Right atrium auricular region (tissue), 2 donors: Measurements from ENCODE around the gene PAQR9. TPM values are rescaled to one million over a fixed set of nuclear protein-coding genes. Genes with fewer than 3 reads are reported as not detected.
A peak's percentile ranks its signal among the peaks of the same experiment; 100 is the strongest.

Experiments used
- DNase-seq: peaks from one replicate; pipeline ENCODE4 v3.0.0-alpha.2; 2019; ENCODE audit warnings: low spot score
- H3K27ac ChIP-seq, 2 donors: fragments of 200-600 bp; sonication (generic); 1 replicate in 1 of 2; 2 replicates in 1 of 2; pipeline ENCODE4 v1.5.1; 2016 to 2019
- H3K27me3 ChIP-seq, 2 donors: fragments of 200-600 bp; sonication (generic); one replicate each; pipeline versions ENCODE4 v1.5.1 to v1.6.0; 2017 to 2019
- H3K36me3 ChIP-seq: fragments of 200-600 bp; sonication (generic); one replicate; pipeline ENCODE4 v1.5.1; 2016
- H3K4me1 ChIP-seq, 2 donors: fragments of 200-600 bp; sonication (generic); one replicate each; pipeline versions ENCODE4 v1.5.1 to v1.6.0; 2017 to 2019
- H3K4me3 ChIP-seq, 2 donors: fragments of 200-600 bp; sonication (generic); 1 replicate in 1 of 2; 2 replicates in 1 of 2; pipeline ENCODE4 v1.5.1; 2017 to 2019; ENCODE audit warnings: mild to moderate bottlenecking in 1 of 2, moderate library complexity in 1 of 2
- H3K9me3 ChIP-seq, 2 donors: fragments of 200-600 bp; sonication (generic); one replicate each; pipeline ENCODE4 v1.5.1; 2019
- total RNA-seq, 2 donors: library from RNA; depleted of rRNA; stranded (reverse); fragments of >200 nt; gene quantifications; one replicate each; pipeline ENCODE4 v1.1.0, GENCODE V29; 2016
- TF ChIP-seq, protein P1 (sequence below), 2 donors: fragments of 200-600 bp; sonication (generic); IDR thresholded peaks; one replicate each; pipeline ENCODE4 v1.5.1; 2019; ENCODE audit warnings: antibody characterized with exemption in 2 of 2

The PAQR9 gene
- total RNA-seq, 2 donors from 2014 or later: 5.7 to 23.0 TPM

DNA sequence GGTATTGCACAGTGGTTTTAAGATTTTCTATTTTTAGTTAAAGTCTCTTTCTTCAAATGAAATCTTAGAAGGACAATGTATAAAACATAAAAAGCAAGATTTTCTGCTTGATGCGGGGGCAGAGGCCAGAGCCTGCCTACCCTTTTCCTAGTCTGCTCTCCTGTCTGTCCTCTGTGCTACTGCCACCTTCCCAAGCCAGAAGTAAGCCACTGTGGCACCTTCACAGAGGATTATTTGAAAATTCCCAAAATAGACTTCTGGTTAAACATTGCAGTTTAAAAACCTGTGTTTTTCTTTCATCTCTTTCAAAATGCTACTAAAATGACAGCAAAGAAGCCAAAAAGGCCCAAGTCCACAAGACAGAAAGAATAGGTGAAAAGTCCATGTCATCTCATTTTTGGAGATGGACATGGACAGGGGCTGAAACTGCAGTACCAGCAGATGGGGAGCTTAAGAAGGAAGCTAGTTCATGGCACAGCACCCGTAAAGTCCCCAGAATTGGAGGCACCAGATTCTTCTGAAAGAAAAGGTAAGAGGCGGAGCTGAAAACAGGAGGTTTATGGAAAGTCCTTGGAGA lies 37.0 kb downstream of the PAQR9 start:
- H3K36me3 ChIP-seq: no peaks in the 10 kb centered on the region
- TF ChIP-seq, protein P1, sequence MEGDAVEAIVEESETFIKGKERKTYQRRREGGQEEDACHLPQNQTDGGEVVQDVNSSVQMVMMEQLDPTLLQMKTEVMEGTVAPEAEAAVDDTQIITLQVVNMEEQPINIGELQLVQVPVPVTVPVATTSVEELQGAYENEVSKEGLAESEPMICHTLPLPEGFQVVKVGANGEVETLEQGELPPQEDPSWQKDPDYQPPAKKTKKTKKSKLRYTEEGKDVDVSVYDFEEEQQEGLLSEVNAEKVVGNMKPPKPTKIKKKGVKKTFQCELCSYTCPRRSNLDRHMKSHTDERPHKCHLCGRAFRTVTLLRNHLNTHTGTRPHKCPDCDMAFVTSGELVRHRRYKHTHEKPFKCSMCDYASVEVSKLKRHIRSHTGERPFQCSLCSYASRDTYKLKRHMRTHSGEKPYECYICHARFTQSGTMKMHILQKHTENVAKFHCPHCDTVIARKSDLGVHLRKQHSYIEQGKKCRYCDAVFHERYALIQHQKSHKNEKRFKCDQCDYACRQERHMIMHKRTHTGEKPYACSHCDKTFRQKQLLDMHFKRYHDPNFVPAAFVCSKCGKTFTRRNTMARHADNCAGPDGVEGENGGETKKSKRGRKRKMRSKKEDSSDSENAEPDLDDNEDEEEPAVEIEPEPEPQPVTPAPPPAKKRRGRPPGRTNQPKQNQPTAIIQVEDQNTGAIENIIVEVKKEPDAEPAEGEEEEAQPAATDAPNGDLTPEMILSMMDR (IDR thresholded peaks at IDR 0.05): no peak
- H3K27ac ChIP-seq: no peak overlapping the region
- H3K9me3 ChIP-seq: no peaks in the 10 kb centered on the region
- H3K4me3 ChIP-seq: no peak overlapping the region
- H3K27me3 ChIP-seq: no peaks in the 10 kb centered on the region
- H3K4me1 ChIP-seq: no peaks in the 10 kb centered on the region
- DNase-seq: no peak

DNA sequence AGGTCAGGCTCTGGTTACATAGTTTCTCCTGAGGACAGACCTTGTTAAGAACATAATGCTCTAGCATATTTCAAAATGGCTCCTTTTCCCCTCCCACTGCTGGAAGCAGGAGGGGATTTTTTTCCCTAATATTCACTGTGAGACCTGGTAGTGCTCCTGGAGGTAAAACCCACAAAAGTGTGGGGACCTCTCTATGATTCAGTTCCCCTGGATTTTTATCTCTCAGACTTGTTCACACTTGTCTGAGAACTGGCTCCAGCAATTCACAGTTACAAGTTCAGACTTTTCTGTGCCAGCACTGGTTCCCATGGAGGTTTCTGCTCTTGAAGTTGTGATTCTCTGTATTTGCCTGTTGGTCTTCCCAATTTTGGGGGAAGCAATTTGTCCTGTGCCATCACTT lies 38.3 kb downstream of the PAQR9 start:
- Histone ChIP-seq H3K4me1 (no peaks in the 10 kb centered on the region), H3K27ac (no peak overlapping the region), H3K4me3 (no peak overlapping the region), H3K36me3 (no peaks in the 10 kb centered on the region), H3K27me3 (no peaks in the 10 kb centered on the region), H3K9me3 (no peaks in the 10 kb centered on the region)
- TF ChIP-seq, protein P1 (IDR thresholded peaks at IDR 0.05): no peak
- no peak for DNase-seq

DNA sequence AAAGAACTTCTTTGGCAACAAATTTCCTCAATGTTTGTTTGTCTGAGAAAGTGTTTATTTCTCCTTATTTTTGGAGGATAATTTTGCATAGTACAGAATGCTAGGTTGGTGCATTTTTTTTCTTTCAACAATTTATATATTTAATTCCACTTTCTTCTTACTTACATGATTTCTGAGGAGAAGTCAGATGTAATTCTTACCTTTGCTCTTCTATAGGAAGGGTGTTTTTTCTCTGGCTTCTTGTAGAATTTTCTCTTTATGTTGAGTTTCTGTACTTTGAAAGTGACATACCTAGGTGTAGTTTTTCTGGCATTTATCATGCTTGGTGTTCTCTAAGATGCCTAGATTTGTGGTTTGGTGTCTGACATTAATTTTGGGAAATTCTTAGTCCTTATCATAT lies 39.8 kb downstream of the PAQR9 start:
- H3K36me3 ChIP-seq: no peaks in the 10 kb centered on the region

DNA sequence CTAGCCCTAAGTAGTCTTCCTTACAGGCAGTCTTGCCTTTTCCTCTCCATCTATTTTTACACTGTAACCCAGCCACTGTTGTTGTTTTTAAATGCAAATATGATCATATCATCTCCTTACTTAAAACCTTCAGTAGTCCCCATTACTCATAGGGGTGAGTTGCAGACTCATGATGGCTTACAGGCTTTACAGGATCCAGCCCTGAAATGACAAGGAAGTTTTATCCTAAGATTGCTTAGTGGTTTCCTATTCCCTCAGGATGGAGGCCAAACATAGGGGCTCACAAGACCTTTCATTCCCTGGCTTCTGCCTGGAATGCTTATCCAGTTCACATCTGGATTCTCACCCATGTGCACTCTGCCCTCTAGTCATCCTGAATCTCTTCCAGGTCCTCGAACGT lies 46.9 kb downstream of the PAQR9 start:
- Histone ChIP-seq H3K4me3 (no peak overlapping the region), H3K36me3 (no peaks in the 10 kb centered on the region), H3K9me3 (no peaks in the 10 kb centered on the region), H3K27ac (no peak overlapping the region), H3K27me3 (no peaks in the 10 kb centered on the region), H3K4me1 (peaks cover 0 to 22% of the 10 kb centered on the region in 2 donors)
- TF ChIP-seq, protein P1 (IDR thresholded peaks at IDR 0.05): no peak
- DNase-seq: no peak

More for the DNA sequence above, 39.8 kb downstream of the PAQR9 start:
- H3K9me3 ChIP-seq: no peaks in the 10 kb centered on the region
- no peak overlapping the region for H3K27ac ChIP-seq
- no peak overlapping the region for H3K4me3 ChIP-seq
- no peaks in the 10 kb centered on the region for H3K27me3 ChIP-seq
- H3K4me1 ChIP-seq: no peaks in the 10 kb centered on the region
- no peak for DNase-seq
- TF ChIP-seq, protein P1 (IDR thresholded peaks at IDR 0.05): no peak

DNA sequence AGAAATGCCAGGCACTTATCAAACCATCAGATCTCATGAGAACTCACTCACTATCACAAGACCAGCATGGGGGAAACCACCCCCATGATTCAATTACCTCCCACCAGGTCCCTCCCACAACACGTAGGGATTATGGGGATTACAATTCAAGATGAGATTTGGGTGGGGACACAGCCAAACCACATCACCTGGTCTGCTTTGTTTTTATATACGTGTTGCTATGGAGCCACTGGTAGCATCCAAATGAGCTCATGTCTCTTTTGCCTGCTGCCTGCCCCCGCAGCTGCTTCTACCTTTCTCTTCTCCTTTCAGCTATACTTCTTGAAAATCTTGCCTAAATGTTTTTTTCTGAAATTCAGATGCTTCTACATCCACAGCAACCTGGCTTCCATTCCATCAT lies 47.8 kb downstream of the PAQR9 start:
- TF ChIP-seq, protein P1 (IDR thresholded peaks at IDR 0.05): no peak
- Histone ChIP-seq H3K36me3 (no peaks in the 10 kb centered on the region), H3K27ac (no peak overlapping the region), H3K27me3 (no peaks in the 10 kb centered on the region), H3K4me3 (no peak overlapping the region), H3K9me3 (no peaks in the 10 kb centered on the region), H3K4me1 (peaks cover 0 to 27% of the 10 kb centered on the region in 2 donors)
- DNase-seq: no peak

DNA sequence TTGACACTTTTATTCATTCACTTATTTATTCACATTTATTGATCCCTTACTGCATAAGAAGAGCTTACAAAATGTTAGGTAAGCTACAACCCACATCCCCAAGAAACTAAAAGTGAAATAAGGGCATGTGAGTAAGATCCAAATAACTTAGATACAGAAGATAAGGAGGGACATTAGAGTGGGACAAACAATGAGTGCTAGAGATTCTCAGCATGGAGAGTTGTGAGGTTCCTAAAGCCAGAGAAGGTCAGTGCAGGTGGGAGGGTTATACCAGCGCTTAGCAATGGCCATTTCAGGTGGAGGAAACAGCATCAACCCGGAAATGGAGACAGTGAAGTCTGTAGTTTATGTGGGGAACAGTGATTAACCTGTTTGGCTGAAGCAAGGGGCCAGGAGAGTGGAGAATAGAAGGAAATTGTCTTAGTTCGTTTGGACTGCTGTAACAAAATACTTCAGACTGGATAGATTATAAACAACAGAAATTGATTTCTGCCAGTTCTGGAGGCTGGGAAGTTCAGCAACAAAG lies 49.1 kb downstream of the PAQR9 start:
- DNase-seq: no peak
- TF ChIP-seq, protein P1 (IDR thresholded peaks at IDR 0.05): no peak
- Histone ChIP-seq H3K27ac (peak overlapping the region in 1 of 2 donors; percentile 53), H3K36me3 (no peaks in the 10 kb centered on the region), H3K27me3 (no peaks in the 10 kb centered on the region), H3K4me1 (peaks cover 0 to 31% of the 10 kb centered on the region in 2 donors), H3K4me3 (no peak overlapping the region), H3K9me3 (no peaks in the 10 kb centered on the region)
